Measurements from ENCODE around the gene SLC35B2. TPM values are rescaled to one million over a fixed set of nuclear protein-coding genes. Genes with fewer than 3 reads are reported as not detected.

The SLC35B2 gene
- total and polyA plus RNA-seq, 2 experiments from 2014 or later = 74.1 to 104 TPM

DNA sequence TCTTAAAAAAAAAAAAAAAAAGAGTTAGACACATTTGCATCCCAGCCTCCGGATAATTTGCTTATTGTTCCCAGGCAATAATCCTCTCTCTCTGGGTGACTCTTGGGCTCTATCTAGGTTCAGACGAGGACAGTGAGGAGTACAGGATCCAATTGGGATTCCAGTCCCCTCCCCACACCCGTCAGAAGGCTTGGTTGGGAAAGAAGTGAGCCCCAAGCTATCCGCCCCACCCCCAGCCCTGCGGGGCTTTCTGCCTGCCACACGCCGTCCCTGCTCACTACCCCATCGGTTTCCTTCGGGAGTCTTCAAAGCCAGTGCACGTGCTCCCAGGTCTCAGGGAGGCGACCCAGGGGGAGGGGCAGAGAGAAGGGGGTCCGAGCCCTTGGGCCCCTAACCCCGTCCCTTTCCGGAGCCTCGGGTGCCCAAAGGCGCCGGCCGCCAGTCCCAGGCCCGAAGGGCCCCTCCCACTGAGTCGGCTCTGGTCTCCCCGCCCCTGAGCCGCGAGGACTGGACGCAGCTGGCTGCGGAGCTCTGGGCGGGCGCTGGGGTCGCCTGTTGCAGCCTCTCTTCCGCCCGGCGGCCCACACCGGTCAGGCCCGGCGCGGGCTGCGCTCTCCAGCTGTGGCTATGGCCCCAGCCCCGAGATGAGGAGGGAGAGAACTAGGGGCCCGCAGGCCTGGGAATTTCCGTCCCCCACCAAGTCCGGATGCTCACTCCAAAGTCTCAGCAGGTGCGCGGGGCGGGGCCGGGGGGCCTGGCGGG lies 38.1 kb downstream of the SLC35B2 start:
- 4% methylated on average over 44 of the region's 45 CpGs for WGBS (ENCODE audit: low lambda C conversion rate, missing lambda C conversion rate)
- Histone ChIP-seq H3K9me2 (replicated peaks; ENCODE audit: insufficient read depth) (no peaks in the 10 kb centered on the region), H3K27ac (peak overlapping the region; percentile 48), H3K4me1 (ENCODE audit: insufficient read depth) (peaks cover 35% of the 10 kb centered on the region), H4K20me1 (ENCODE audit: insufficient read depth, poor library complexity, severe bottlenecking) (no peaks in the 10 kb centered on the region), H3K36me3 (replicated peaks; ENCODE audit: insufficient read depth, low read depth) (no peaks in the 10 kb centered on the region), H3K79me2 (peaks cover 3% of the 10 kb centered on the region), H3K27me3 (no peaks in the 10 kb centered on the region), H3K9me3 (ENCODE audit: low read depth) (no peaks in the 10 kb centered on the region), H3K4me2 (peak overlapping the region; percentile 95), H2AFZ (peak overlapping the region; percentile 38), H3K4me3 (peak overlapping the region; percentile 54)
- peak; percentile 91 for DNase-seq (ENCODE audit: low spot score)
- TF ChIP-seq, protein P1, sequence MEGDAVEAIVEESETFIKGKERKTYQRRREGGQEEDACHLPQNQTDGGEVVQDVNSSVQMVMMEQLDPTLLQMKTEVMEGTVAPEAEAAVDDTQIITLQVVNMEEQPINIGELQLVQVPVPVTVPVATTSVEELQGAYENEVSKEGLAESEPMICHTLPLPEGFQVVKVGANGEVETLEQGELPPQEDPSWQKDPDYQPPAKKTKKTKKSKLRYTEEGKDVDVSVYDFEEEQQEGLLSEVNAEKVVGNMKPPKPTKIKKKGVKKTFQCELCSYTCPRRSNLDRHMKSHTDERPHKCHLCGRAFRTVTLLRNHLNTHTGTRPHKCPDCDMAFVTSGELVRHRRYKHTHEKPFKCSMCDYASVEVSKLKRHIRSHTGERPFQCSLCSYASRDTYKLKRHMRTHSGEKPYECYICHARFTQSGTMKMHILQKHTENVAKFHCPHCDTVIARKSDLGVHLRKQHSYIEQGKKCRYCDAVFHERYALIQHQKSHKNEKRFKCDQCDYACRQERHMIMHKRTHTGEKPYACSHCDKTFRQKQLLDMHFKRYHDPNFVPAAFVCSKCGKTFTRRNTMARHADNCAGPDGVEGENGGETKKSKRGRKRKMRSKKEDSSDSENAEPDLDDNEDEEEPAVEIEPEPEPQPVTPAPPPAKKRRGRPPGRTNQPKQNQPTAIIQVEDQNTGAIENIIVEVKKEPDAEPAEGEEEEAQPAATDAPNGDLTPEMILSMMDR (IDR thresholded peaks at IDR 0.05; ENCODE audit: poor library complexity) = no peak
- TF ChIP-seq EZH2 (IDR thresholded peaks at IDR 0.05; ENCODE audit: borderline replicate concordance) (no peak), EZH2phosphoT487 (IDR thresholded peaks at IDR 0.05; ENCODE audit: low read depth, severe bottlenecking, unreplicated experiment) (no peak)

DNA sequence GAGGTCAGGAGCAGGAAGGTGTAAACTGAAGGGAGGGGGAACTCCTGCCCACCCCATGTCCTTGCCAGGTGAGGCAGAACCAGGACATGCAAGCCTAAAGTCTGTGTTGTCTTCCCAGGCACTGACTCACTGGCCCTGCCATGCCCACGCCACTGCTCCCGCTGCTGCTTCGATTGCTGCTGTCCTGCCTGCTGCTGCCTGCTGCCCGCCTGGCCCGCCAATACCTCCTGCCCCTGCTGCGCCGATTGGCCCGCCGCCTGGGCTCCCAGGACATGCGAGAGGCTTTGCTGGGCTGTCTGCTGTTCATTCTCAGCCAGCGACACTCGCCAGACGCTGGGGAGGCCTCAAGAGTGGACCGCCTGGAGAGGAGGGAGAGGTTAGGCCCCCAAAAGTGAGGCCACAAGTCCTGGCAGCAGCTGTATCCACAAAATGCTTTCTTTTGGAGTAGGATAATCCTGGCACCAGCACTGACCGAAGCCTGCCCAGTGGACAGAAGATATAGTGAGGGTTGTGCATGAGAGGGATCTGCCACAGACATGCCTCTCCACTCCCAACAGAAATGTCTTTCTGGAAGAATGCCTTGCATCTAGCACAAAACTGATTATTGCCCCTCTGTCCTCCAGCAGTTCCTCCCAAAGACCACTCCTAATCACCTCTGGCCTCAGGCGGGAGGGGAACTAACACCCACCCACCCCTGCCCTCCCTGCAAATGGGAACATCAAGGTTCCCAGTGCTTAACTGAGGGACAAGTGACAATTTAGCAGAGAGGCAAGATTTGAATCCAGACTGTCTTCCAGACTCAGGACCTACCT lies 39.8 kb downstream of the SLC35B2 start:
- no peaks in the 10 kb centered on the region for H3K27me3 ChIP-seq
- no peak overlapping the region for H2AFZ ChIP-seq
- H3K36me3 ChIP-seq (replicated peaks; ENCODE audit: insufficient read depth, low read depth) = no peaks in the 10 kb centered on the region
- H3K79me2 ChIP-seq = peaks cover 3% of the 10 kb centered on the region
- H4K20me1 ChIP-seq (ENCODE audit: insufficient read depth, poor library complexity, severe bottlenecking) = no peaks in the 10 kb centered on the region
- no peak for DNase-seq (ENCODE audit: low spot score)
- H3K4me1 ChIP-seq (ENCODE audit: insufficient read depth) = peaks cover 23% of the 10 kb centered on the region
- 67% methylated on average over 16 of the region's 16 CpGs for WGBS (ENCODE audit: low lambda C conversion rate, missing lambda C conversion rate)
- no peak overlapping the region for H3K4me2 ChIP-seq
- no peaks in the 10 kb centered on the region for H3K9me3 ChIP-seq (ENCODE audit: low read depth)
- H3K27ac ChIP-seq = peak overlapping the region; percentile 48
- TF ChIP-seq EZH2phosphoT487 (IDR thresholded peaks at IDR 0.05; ENCODE audit: low read depth, severe bottlenecking, unreplicated experiment) = no peak
- no peak for TF ChIP-seq EZH2 (IDR thresholded peaks at IDR 0.05; ENCODE audit: borderline replicate concordance)
- TF ChIP-seq, protein P1 (IDR thresholded peaks at IDR 0.05; ENCODE audit: poor library complexity) = no peak
- no peak overlapping the region for H3K4me3 ChIP-seq
- no peaks in the 10 kb centered on the region for H3K9me2 ChIP-seq (replicated peaks; ENCODE audit: insufficient read depth)

DNA sequence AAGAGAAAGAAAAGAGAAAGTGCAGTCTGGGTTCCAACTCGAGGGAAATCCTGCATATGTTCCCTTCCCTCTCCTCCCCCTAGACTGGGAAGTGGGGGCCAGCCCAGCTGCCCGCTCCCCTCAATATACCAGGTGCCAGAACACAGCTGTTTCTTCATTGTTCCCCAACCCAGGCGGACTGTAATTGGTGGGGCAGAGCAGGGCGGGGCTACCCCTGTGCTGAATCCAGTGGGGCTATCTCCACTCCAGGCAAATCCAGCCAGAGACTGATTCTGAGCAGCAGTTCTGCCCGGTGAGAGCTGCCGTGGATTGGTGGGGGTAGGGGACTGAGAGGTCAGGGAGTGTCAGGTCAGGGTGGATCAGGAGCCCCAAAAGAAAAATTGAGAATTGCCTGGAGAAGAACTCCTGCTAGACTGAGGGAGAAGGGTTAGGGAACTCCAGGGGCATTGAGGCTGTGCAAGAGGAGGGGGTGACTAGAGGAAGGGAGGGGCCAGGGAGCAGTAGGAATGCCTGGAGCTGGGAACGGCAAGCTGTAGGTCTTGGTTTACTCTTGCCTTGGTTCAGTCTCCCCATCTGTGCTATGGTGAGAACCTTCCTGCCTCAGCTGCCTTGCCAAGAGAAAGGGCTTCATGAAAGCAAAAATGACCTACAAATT lies 40.5 kb downstream of the SLC35B2 start, which contains the start of gene MYMX:
Gene MYMX, plus strand, starts transcription at position 250 of the 655 bp plus-strand sequence. CDS start 546 bp downstream, outside the sequence.
- Histone ChIP-seq H4K20me1 (ENCODE audit: insufficient read depth, poor library complexity, severe bottlenecking) (no peaks in the 10 kb centered on the region), H3K27me3 (no peaks in the 10 kb centered on the region), H3K27ac (no peak within 1 kb of the TSS), H3K9me2 (replicated peaks; ENCODE audit: insufficient read depth) (no peaks in the 10 kb centered on the region), H2AFZ (no peak within 1 kb of the TSS), H3K79me2 (peaks cover 3% of the 10 kb centered on the region), H3K36me3 (replicated peaks; ENCODE audit: insufficient read depth, low read depth) (no peaks in the 10 kb centered on the region), H3K4me2 (no peak within 1 kb of the TSS), H3K4me3 (no peak within 1 kb of the TSS), H3K4me1 (ENCODE audit: insufficient read depth) (peaks cover 23% of the 10 kb centered on the region), H3K9me3 (ENCODE audit: low read depth) (no peaks in the 10 kb centered on the region)
- 38% methylated on average over 7 of the region's 7 CpGs for WGBS (ENCODE audit: low lambda C conversion rate, missing lambda C conversion rate)
- no peak for DNase-seq (ENCODE audit: low spot score)
- TF ChIP-seq, protein P1 (IDR thresholded peaks at IDR 0.05; ENCODE audit: poor library complexity) = no peak
- TF ChIP-seq EZH2phosphoT487 (IDR thresholded peaks at IDR 0.05; ENCODE audit: low read depth, severe bottlenecking, unreplicated experiment) (no peak), EZH2 (IDR thresholded peaks at IDR 0.05; ENCODE audit: borderline replicate concordance) (no peak)
